CD4-positive, alpha-beta T cell treated with Interferon gamma for 1 hour (primary cell): ENCODE measurements around the gene ZNF630.
"Not testable (repeated sequence)": the region's sequence is repeated elsewhere in the genome, so short reads cannot be mapped to it uniquely, and the experiment has no call there.

Source experiments
- DNase-seq: peaks from one replicate; pipeline ENCODE4 v3.0.0-alpha.2; 2020

ZNF630 gene

DNA sequence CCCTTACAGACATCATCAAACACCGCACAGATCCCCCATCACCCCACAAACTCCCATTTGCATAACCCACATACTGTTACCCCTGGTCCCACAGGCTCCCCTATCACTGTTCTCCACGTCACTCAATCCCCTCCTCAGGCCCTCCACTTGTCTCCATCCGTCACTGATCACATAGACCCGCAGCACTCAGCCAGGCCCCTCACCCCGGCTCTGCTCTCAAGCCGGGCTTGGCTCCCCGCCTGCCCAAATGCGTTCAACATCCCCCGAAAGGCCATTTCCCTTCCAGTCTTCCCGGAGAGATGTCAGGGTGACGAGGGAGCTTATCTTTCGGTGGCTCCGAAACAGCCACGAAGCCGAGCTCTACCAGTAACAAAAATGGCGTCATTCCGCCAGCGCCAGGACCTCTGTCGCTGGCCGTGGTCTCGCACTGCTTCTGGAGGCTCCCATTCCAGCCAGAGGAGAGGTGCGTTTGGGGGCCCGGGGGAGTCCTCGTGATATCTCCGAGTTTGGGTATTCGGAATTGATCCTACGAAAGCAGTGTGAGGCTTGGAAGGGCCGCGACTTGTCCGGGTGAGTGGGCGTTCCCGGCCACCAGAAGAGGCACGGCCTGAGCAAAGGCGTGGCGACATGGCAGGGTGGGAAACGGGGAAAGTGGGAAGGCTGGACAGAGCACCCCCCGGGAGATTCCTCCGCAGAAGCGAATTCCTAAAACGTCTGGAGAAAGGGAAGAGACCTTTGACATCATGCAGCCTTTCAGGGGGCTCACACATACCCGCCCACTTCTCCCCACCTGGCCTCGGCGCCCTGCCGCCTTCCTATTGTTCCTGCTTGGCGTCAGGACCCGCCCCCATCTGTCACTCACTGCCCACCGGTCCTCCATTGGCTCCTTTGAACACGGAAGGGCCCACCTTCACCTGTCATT lies at the start of gene ZNF630:
TSS of gene ZNF630 (minus strand) at position 577 of the 922 bp plus-strand sequence. CDS start 4,754 bp downstream, outside the sequence.
- DNase-seq = peak; percentile 65

DNA sequence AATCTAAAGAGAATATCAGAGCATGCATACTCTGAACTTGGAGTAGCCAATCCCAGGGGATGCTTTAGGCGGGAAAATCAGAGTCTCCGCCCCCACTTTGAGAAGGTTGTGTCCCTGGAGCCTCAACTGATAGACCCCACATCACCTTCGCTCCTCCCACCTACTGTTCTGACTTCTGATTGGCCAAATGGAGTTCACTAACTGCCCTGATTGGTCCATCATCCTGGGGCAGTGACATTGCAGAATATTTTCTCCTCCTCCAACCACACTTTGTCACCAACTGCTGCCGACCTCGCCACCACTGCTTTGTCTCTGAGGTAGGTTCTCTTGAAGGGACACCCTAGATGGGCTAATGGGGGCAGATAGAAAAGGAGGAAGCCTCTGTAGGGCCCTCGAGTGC lies 36.3 kb upstream of the ZNF630 start:
- no peak for DNase-seq

DNA sequence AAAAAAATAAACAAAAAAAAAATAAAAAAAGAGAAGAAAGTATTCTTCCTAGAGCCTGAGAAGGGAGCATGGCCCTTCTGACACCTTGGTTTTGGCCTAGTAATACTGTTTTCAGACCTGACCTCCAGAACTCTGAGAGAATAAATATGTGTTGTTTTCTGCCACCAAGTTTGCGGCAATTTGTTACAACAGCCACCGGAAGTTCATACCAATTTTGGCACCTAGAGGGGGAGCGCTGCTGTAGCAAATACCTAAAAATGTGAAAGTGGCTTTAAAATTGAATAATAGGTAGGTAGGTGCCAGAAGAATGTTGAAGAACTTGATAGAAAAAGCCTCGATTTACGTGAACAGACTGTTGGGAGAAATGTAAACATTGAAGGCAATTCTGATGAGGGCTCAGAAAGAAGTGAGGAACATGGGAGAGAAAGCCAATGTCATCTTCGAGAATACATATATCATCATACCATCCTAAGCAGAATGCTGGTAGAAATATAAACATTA lies 31.5 kb upstream of the ZNF630 start:
- no peak for DNase-seq

DNA sequence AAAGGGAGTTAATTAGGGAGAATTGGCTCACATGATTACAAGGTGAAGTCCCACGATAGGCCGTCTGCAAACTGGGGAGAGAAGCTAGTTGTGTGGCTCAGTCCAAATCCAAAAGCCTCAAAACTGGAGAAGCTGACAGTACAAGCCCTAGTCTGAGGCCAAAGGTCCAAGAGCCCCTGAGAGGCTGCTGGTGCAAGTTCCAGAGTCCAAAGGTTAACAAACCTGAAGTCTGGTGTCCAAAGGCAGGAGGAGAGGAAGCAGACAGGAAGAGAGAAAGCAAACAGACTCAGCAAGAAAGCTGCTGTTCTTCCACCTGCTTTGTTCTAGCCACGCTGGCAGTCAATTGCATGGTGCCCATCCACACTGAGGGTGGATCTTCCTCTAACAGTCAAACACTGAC lies 30.0 kb upstream of the ZNF630 start:
- DNase-seq = no peak

DNA sequence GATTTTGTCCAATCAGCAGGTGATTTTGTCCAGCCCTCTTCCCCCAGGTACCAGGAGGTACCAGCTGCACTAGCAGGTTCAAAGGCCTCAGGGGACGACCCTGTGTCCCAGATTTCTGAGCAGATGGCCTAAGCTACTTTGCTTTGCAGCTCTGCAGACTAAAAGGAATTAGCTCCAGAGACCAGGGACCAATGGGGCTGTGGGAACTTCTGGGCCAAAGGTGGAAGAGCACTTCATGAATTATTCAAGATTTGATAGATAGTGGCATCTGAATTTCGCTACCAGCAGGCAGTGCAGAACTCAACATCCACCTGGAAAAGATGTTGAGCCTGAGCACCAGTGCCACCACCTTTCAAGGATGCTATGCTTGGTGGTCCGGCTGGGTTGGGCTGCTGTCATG lies 21.1 kb upstream of the ZNF630 start:
- DNase-seq = not testable (repeated sequence)

DNA sequence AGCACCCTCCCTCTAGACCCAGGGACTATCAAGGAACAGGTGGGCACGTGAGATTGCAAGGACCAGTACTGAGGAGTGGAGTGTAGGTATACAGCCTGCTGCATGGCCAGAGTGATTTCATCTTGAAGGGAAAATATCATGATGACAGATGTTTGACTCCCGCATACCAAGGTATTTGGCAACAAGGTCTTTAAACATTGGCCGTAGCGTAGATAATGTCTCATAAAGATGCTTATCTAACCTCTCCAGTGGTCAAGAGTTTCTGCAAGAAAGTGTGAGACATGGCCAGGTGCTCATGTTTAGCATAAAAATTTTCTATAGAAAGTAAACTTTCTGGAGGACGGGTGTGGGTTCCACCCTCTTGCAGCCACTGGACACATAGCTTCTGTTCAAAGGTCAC lies 18.7 kb upstream of the ZNF630 start:
- no peak for DNase-seq

DNA sequence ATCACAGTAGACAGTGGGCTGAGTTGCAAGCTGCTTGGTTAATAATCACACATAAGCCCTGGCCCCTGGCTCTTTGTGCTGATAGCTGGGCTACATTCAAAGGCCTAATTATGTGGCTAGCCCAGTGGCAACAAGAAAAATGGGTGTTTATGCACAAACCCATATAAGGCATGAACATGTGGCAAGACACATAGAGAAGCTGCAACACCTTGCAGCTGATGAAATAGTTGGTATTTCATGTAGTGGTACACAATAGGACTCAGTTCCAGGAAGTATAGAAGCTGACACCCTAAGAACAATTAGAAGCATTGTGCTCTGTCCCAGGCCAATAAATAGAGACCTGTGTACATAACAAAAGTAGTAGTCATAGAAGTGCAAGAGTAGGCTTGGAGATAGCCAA lies 14.6 kb upstream of the ZNF630 start:
- DNase-seq = no peak

DNA sequence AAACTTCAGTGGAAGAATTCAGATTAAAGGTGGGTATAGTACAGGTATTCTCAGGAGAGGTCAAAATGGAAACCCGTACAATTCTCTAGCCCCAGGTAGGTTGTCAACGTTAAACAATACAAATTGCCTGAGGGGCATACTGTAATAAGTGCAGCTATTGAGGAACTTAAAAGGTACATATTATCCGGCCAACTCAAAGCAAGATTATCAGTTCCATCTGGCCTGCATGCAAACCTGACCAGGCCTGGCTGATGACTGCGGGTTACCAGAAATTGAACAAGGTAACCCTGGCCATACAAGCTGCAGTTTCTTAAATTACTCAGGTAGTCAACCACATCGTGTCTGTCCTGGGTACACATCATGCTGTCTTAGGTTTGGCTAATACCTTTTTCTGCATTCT lies 12.3 kb upstream of the ZNF630 start:
- DNase-seq = no peak

DNA sequence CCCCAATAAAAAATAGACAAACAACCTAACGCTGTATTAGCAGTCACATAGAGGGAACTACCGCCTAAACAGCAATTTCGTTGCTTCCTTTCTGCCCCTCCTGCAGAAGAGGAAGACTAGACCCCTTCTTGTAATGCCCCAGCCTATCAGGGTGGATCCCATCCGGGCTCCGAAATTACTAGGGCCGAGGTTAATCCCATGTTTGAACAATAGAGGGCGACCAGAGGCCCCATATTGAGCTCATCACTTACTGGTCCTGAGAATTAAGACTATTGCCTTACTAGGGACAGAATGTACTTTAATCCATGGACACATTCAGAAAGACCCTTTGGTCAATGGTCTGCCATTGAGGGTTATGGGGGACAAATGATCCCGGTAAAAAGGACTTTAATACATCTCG lies 11.8 kb upstream of the ZNF630 start:
- DNase-seq = peak; percentile 27

DNA sequence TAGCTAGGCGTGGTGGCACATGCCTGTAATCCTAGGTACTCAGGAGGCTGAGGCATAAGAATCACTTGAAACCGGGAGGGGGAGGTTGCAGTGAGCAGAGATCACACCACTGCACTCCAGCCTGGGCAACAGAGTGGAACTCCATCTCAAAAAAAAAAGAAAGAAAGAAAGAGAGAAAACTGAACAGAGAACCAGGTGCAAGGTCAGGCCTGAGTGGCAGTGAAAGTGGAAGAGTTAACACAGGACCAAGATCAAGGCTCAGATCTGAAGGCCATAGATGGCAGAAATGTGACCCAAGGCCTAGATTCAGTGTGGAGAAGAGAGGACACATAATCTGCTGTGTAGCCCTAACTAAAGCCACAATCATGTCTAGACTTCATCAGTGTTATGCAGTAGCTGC lies 4.9 kb upstream of the ZNF630 start:
- DNase-seq = no peak

DNA sequence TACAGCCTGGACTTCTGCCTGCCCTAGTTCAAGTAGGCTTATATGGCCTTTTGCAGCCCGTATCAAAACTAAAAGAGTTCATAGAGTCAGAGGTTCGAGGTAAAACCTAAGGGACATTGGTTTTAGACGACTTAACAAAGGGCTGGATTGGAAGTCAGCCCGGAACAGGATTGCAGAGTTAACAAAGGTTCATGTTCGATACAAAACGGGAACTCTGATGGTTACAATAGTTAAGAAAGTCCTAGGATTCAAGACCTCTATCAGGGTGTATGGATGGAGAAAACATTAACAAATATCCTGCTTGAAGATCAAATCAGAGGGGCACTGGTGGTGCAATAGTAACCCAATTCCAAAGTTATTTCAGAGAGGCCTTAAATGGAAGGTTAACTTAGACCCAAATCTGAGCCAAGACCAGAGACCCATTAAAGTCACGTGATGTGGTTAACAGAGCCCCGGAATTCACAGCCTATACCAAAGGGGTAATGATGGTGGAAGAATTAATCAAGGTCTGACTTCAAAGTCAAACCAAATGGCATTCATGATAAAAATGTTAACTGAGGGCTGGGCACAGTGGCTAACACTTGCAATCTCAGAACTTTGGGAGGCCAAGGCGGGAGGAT lies 656 bp upstream of the ZNF630 start:
- DNase-seq = no peak

DNA sequence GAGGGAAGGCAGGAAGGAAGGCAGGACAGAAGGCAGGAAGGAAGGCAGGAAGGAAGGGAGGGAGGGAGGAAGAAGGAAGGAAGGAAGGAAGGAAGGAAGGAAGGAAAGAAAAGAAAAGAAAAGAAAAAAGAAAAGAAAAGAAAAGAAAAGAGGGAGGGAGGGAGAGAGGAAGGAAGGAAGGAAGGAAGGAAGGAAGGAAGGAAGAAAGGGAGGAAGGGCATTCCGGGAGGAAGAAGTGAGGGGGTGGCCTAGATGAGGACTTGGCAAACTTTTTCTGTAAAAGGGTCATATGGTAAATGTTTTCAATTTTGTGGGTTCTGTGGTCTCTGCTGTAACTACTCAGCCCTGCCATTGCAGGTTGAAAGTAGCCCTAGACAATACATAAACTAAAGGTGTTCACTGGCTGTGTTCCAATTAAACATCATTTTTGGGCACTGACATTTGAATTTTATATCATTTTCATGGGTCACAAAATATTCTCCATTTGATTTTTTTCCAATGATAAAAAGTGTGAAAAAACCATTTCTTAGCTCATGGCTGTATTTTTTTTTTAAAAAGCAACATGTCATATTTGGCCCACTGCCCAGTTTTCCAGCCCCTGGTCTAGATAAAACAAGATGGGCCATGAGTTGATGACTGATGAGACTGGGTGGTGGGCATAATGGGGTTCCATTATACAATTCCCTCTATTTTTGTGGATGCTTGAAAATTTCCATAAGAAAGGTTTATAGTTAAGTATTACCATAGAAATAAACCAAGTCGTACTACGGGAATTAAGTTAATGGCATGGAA lies 3.1 kb downstream of the ZNF630 start:
- DNase-seq = no peak

DNA sequence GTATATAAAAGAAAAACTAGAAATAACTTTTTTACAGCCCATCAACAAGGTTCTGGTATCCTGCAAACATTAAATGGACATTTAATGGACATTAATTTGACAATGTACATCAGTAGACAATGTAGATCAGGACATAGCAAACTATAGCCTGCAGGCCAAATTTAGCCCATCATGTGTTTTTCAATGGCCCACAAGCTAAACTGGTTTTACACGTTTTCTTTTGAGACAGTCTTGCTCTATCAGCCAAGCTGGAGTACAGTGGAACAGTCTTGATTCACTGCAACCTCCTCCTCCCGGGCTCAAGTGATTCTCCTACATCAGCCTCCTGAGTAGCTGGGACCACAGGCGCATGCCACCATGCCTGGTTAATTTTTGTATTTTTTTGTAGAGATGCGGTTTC lies 7.2 kb downstream of the ZNF630 start:
- DNase-seq = no peak

DNA sequence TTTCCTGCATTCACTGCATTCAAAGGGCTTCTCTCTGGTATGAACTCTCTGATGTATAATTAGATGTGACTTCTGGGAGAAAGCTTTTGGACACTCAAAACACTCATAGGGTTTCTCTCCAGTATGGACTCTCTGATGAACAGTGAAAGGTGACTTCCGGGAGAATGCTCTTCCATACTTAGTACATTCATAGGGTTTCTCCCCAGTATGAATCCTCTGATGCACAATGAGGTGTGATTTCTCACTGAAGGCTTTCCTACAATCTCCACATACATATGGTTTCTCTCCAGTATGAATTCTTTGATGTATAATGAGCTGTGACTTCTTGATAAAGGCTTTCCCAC lies 12.2 kb downstream of the ZNF630 start:
- no peak for DNase-seq

DNA sequence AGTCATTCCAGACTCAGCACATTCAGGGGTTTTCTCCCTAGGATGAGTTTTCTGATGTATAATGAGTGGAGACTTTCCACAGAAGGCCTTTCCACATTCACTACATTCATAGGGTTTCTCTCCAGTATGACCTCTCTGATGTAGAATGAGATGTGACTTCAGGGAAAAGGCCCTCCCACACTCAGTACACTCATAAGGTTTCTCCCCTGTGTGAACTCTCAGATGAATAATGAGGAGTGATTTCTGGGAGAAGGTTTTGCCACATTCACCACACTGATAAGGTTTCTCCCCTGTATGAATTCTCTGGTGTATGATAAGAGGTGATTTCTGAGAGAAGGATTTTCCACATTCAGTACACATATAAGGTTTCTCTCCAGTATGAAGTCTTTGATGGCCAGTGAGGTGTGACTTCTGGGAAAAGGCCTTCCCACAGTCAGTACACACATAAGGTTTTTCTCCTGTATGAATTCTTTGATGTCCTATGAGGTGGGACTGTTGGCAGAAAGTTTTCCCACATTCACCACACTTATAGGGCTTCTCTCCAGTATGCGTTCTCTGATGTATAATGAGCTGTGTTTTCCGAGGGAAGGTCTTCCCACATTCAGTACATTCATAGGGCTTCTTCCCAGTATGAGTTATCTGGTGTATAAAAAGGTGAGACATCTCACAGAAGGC lies 12.7 kb downstream of the ZNF630 start:
- no peak for DNase-seq

DNA sequence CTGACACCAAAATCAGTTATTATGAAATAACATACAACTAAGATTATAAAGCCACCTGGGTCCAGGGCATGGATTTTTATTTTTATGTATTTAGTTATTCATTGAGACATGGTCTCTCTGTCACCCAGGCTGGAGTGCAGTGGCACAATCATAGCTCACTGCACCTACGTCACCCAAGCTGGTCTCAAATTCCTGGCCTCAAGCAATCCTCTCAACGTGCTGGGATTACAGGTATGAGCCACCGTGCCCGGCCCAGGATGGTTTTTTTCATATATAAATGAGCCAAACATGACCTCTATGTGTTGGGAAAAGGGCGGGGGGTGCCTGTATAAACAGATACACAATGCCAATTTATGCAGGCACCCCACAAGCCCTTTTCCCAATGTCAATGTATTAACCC lies 24.6 kb downstream of the ZNF630 start:
- no peak for DNase-seq

DNA sequence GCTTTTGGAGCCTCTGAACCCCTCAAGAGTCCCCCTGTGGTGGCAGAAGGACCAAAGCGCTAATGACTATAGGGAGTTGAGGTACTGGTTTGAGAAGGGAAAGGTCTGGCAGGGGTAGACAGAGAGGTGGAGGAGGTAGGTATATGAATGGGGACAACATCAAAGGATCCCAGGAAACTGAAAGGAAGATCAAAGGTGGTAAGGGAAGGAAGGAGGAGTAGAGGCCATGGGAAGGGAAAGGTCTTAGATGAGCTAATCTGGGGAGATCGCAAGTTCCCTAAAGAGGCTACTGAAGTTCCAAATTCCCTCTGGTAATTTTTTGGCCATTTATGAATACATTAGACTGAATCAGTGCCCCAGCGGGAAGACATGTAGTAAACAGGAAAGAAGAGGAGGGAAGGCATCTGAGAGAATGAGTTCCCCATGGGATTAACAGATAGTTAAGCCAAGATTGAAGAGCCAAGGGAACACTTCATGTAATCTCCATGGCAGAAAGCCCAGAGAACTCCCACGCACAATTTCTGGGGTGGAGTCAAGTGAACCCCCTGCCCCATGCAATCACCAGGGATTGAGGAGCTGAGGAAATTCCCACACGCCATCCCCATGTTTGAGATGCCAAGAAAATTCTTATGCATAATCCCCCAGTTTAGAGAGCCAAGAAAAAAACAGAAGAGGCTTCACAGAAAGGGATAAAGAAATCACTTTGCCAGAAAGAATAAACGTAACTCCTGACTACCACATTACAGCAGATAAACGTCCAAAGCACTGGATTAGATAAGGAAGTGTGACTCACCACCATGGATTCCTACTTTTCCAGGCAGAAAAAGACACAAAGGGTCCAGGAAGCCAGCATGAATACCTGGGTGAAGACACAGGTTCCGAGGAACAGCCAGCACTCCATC lies 25.8 kb downstream of the ZNF630 start:
- DNase-seq = no peak

DNA sequence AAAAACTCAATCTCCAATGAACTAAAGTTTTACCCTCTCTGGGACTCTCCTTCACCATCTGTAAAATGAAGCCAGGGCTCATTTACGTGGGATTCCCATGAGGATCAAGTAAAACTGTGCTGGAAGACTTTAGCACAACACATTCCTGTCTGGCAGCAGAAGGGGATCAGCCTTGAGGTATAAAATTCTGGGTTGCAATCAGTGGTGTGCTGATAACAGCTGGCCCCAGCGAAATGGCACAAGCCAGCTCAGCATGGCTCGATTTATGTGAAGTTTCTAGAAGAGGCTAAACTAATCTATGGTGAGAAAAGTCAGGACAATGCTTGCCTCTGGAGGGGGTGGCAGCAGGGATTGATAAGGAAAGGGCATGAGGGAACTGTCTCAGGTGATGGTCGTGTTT lies 28.4 kb downstream of the ZNF630 start:
- DNase-seq = no peak

DNA sequence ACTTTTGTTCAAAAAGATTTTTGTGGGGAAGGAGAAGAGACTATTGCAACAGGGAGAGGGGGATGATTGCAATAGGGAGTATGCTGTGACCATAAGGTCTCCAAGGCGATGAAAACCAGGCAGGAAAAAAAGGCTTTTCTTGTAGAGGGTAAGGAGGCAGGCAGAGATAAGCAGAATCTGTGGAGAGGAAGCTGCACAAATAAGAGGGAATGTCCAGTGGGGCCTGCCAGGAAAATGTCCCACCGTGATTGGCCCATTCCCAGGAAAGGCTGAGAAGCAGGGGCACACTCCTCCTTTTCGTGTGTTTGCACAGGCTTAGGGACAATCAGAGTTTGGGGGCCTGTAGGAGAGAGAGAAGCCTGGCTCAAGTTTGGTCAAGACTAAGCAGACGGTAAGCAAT lies 35.5 kb downstream of the ZNF630 start:
- DNase-seq = no peak

DNA sequence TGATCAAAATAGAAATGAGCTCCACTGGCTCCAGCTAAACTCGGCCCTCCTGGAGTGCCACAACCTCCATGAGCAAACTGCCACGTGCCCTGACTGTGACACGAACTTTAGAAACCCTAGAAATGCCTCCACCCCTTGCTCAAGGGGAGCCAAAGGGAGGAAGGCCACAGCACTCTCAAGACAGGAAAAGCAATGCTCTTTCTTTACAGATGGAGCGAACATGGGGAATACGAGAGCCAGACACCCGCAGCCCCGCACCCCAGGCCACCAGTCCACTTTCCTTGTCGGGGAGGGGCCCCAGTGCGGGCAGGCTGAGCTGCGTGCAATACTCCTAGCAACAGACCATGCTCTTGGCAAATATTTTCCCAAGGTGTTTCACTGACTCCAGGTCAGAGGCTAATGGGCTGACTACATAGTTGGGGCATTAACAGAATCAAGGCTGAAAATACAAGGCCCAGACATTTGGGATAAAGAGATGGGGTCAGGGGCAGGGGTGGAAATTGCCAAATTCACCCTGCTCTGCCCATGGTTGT lies 40.7 kb downstream of the ZNF630 start:
- DNase-seq = not testable (repeated sequence)

DNA sequence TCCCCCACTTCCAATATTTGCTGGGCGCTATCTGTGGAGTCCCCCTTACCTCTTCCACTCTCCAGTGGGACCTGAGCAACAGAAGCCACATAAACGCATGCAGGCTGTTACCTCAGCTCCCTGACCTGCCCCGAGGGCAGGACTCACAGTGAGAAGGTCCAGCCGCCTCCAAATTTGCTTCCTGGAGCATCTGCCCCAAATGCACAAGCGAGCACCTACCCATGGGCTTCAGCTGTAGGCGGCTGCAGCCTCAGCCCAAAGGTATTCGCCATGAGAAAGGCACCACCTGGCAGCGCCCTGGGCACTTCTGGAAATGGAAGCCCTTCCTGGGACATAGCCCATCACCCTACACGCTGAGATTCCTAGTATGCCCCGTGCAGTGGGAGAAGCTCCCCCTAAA lies 41.2 kb downstream of the ZNF630 start:
- DNase-seq = no peak

DNA sequence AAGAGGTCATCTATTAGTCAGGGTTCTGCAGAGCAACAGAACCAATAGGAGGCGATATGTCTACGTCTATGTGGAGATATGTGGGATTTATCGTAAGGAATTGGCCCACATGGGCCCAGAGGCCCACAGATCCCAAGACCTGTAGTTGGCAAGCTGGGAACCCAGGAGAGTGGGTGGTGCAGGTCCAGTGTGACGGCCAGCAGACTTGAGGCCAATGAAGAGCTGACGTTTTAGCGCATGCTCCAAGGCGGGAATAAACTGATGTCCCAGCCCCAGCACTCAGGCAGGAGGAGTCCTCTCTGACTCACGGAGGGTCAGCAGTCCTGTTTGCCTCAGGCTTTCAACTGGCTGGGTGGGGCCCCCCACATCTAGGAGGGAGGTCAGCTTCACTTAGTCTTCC lies 43.3 kb downstream of the ZNF630 start:
- DNase-seq = no peak
